MM.1S (cell line): ENCODE results near the gene HMCES.

ENCODE experiments used
- DNase-seq: peaks from one replicate; pipeline ENCODE4 v3.0.0-alpha.2; 2015
- H2AFZ ChIP-seq: fragments of 300-600 bp; sonication (generic); 2 replicates; pipeline ENCODE4 v1.6.0; 2016; ENCODE audit warnings: antibody characterized with exemption, low read length
- H3F3A ChIP-seq: fragments of 300-600 bp; sonication (generic); 2 replicates; pipeline ENCODE4 v1.6.1; 2016; ENCODE audit warnings: mild to moderate bottlenecking, antibody characterized with exemption, low read length, moderate library complexity, mixed read lengths; ENCODE audit not compliant: insufficient read depth
- H3K27ac ChIP-seq: fragments of 300-600 bp; sonication (generic); 2 replicates; pipeline ENCODE4 v1.5.1; 2016; ENCODE audit warnings: mild to moderate bottlenecking, low read length
- H3K27me3 ChIP-seq: fragments of 300-600 bp; sonication (generic); replicated peaks from 2 replicates; pipeline ENCODE4 v1.6.0; 2016; ENCODE audit warnings: low read length; ENCODE audit not compliant: insufficient read depth
- H3K36me3 ChIP-seq: fragments of 300-600 bp; sonication (generic); replicated peaks from 2 replicates; pipeline ENCODE4 v1.6.1; 2016; ENCODE audit warnings: mild to moderate bottlenecking, low read length, mixed read lengths; ENCODE audit not compliant: insufficient read depth
- H3K4me1 ChIP-seq: fragments of 300-600 bp; sonication (generic); 2 replicates; pipeline ENCODE4 v1.6.1; 2016; ENCODE audit warnings: low read length, mixed read lengths
- H3K4me2 ChIP-seq: fragments of 300-600 bp; sonication (generic); 2 replicates; pipeline ENCODE4 v1.6.0; 2016; ENCODE audit warnings: low read depth, low read length
- H3K4me3 ChIP-seq: fragments of 300-600 bp; sonication (generic); 2 replicates; pipeline ENCODE4 v1.5.1; 2016; ENCODE audit warnings: low read length, mixed read lengths
- H3K79me2 ChIP-seq: fragments of 300-600 bp; sonication (generic); 2 replicates; pipeline ENCODE4 v1.6.1; 2016; ENCODE audit warnings: mixed run types, low read length, mixed read lengths
- H3K9ac ChIP-seq: fragments of 300-600 bp; sonication (generic); 2 replicates; pipeline ENCODE4 v1.6.1; 2016; ENCODE audit warnings: low read length, mixed read lengths
- H3K9me2 ChIP-seq: fragments of 300-600 bp; sonication (generic); replicated peaks from 2 replicates; pipeline ENCODE4 v1.6.1; 2016; ENCODE audit warnings: mild to moderate bottlenecking, low read length, mixed read lengths; ENCODE audit not compliant: insufficient read depth
- H3K9me3 ChIP-seq: fragments of 300-600 bp; sonication (generic); replicated peaks from 2 replicates; pipeline ENCODE4 v1.6.1; 2016; ENCODE audit warnings: mild to moderate bottlenecking, low read length, mixed read lengths; ENCODE audit not compliant: insufficient read depth
- H4K20me1 ChIP-seq: fragments of 300-600 bp; sonication (generic); 2 replicates; pipeline ENCODE4 v1.6.1; 2016; ENCODE audit warnings: mild to moderate bottlenecking, low read length, moderate library complexity, mixed read lengths; ENCODE audit not compliant: insufficient read depth
- EZH2 ChIP-seq: fragments of 300-600 bp; sonication (generic); optimal IDR thresholded peaks from 2 replicates; pipeline ENCODE3; 2017; ENCODE audit warnings: low read depth, mild to moderate bottlenecking, antibody characterized with exemption, low read length, mixed read lengths
- EZH2phosphoT487 ChIP-seq: fragments of 300-600 bp; sonication (generic); IDR thresholded peaks from 2 replicates; pipeline ENCODE4 v1.6.1; 2018; ENCODE audit warnings: antibody characterized with exemption, low read length
- TF ChIP-seq, protein P1 (sequence below): fragments of 300-600 bp; sonication (generic); IDR thresholded peaks from 2 replicates; pipeline ENCODE4 v1.5.1; 2016; ENCODE audit warnings: antibody characterized with exemption, low read length, mixed read lengths

HMCES gene

DNA sequence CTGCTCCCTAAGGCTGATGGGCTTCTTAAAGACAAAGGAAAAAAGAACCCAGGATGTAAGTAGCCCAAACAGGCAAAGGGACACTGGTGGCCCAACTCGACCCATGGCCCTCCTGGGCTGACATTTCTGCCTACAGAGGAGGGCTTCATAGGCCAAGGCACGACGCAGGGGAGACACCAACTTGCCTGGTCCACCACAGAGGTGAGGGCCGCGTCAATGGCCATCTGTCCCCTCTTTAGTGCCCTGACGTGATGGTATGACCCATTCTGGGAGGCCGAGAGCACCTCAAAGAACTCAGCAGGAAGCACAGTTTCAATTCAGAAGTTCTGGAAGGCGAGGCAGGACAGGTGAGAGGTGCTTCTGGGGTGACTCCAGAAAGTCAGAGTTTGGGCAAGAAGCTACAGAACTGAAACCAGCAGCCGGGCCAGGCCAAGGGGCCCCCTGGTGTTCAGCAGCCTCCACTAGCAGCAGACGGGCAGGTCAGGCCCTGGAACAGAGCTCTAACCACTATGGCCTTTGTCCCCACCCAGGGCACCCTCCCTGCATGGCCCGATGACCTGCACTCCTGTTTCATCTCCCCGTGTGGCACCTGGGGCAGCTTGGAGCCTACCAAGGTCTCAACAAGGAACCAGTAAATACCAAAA lies 45.1 kb downstream of the HMCES start:
- Histone ChIP-seq H3K36me3 (no peaks in the 10 kb centered on the region), H2AFZ (peak overlapping the region; percentile 77; the same call in 1 of the 2 replicates), H3K79me2 (peaks cover 4% of the 10 kb centered on the region), H3K9me3 (no peaks in the 10 kb centered on the region), H3F3A (peaks cover 28% of the 10 kb centered on the region), H3K4me2 (peak overlapping the region; percentile 72), H3K27ac (peak overlapping the region; percentile 86), H3K27me3 (no peaks in the 10 kb centered on the region), H3K9ac (peak overlapping the region; percentile 47; the same call in 1 of the 2 replicates), H3K9me2 (no peaks in the 10 kb centered on the region), H4K20me1 (no peaks in the 10 kb centered on the region), H3K4me3 (0 out of 2 replicates have a peak overlapping the region, but pooled peaks have one; percentile 10), H3K4me1 (peaks cover 27% of the 10 kb centered on the region)
- peak; percentile 89 for DNase-seq
- TF ChIP-seq, protein P1, sequence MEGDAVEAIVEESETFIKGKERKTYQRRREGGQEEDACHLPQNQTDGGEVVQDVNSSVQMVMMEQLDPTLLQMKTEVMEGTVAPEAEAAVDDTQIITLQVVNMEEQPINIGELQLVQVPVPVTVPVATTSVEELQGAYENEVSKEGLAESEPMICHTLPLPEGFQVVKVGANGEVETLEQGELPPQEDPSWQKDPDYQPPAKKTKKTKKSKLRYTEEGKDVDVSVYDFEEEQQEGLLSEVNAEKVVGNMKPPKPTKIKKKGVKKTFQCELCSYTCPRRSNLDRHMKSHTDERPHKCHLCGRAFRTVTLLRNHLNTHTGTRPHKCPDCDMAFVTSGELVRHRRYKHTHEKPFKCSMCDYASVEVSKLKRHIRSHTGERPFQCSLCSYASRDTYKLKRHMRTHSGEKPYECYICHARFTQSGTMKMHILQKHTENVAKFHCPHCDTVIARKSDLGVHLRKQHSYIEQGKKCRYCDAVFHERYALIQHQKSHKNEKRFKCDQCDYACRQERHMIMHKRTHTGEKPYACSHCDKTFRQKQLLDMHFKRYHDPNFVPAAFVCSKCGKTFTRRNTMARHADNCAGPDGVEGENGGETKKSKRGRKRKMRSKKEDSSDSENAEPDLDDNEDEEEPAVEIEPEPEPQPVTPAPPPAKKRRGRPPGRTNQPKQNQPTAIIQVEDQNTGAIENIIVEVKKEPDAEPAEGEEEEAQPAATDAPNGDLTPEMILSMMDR, result peak; percentile 73
- TF ChIP-seq EZH2 (no peak), EZH2phosphoT487 (no peak)

DNA sequence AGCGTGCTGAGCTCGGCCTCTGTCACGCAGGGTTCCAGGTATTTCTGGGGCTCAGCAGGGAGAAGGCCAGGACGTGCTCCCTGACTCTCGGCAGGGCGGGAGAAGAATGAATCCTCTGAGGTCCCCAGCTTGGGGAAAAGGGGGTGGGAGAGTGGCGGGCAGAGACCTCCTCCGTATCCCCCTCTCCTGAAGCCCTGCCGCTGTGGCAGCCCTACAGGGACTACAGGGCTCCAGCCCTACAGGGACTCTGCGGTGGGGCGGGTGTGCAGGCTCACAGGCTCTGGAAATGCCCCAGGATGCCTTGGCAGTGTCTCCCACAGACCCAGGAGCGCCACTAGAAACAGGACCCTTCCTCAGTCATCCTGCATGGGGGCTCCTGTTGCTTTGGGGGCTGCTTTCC lies 46.2 kb downstream of the HMCES start:
- no peak overlapping the region for H3K4me3 ChIP-seq
- no peak overlapping the region for H2AFZ ChIP-seq
- H3F3A ChIP-seq, result peaks cover 34% of the 10 kb centered on the region
- no peak overlapping the region for H3K9ac ChIP-seq
- no peaks in the 10 kb centered on the region for H3K9me3 ChIP-seq
- no peaks in the 10 kb centered on the region for H3K27me3 ChIP-seq
- H3K79me2 ChIP-seq, result no peaks in the 10 kb centered on the region
- H3K4me1 ChIP-seq, result peaks cover 30% of the 10 kb centered on the region
- no peak for TF ChIP-seq EZH2
- TF ChIP-seq, protein P1, result no peak
- TF ChIP-seq EZH2phosphoT487, result no peak
- DNase-seq, result no peak
- H3K27ac ChIP-seq, result no peak overlapping the region
- no peak overlapping the region for H3K4me2 ChIP-seq
- H3K9me2 ChIP-seq, result no peaks in the 10 kb centered on the region
- H4K20me1 ChIP-seq, result no peaks in the 10 kb centered on the region
- H3K36me3 ChIP-seq, result no peaks in the 10 kb centered on the region

DNA sequence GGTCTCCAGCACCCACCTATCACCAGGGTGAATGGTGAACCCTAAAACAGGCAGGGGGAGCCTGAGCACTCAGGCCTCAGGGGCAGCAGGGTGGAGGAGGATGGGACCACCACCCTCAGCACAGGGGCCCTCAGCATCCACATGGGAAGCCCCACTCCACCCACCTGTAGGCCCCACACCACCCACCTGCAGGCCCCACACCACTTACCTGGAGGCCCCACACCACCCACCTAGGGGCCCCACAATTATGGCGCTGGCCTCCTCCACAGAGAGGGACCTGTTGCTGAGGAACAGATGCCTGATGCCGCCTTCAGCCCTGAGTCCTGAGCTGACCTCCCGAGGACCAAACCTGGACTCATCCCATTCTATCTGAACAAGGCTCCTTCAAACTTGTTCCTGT lies 46.7 kb downstream of the HMCES start:
- no peak overlapping the region for H3K9ac ChIP-seq
- H4K20me1 ChIP-seq, result no peaks in the 10 kb centered on the region
- H3K27ac ChIP-seq, result no peak overlapping the region
- H3K9me2 ChIP-seq, result no peaks in the 10 kb centered on the region
- DNase-seq, result no peak
- no peak overlapping the region for H3K4me3 ChIP-seq
- peaks cover 32% of the 10 kb centered on the region for H3K4me1 ChIP-seq
- H3K79me2 ChIP-seq, result no peaks in the 10 kb centered on the region
- H3K9me3 ChIP-seq, result no peaks in the 10 kb centered on the region
- H3F3A ChIP-seq, result peaks cover 34% of the 10 kb centered on the region
- H3K27me3 ChIP-seq, result no peaks in the 10 kb centered on the region
- no peak for TF ChIP-seq EZH2phosphoT487
- no peaks in the 10 kb centered on the region for H3K36me3 ChIP-seq
- no peak overlapping the region for H3K4me2 ChIP-seq
- no peak overlapping the region for H2AFZ ChIP-seq

DNA sequence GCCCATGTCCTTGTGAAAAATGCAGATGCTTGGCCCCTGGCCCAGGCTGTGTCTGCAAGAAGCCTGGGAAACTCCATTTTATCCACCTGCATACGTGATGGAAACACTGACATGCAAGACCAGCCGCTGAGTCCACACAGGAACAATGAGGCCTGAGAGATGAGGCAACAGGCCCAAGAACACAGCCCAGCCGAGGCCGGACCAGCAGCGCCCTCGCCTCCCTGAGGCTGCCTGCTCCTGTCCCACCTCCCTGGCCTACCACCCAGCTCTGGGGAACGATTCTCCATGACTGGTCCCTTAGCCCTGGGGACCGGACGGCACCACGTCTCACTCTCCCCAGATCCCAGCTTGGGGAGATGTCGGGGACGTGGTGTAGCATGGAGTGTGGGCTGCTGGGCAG lies 47.5 kb downstream of the HMCES start:
- Histone ChIP-seq H4K20me1 (no peaks in the 10 kb centered on the region), H3K4me1 (peaks cover 36% of the 10 kb centered on the region), H3K27me3 (no peaks in the 10 kb centered on the region), H3K9me3 (no peaks in the 10 kb centered on the region), H3K9ac (no peak overlapping the region), H3K27ac (no peak overlapping the region), H3K4me3 (no peak overlapping the region), H3K79me2 (no peaks in the 10 kb centered on the region), H2AFZ (no peak overlapping the region), H3F3A (peaks cover 34% of the 10 kb centered on the region), H3K4me2 (no peak overlapping the region), H3K9me2 (no peaks in the 10 kb centered on the region), H3K36me3 (no peaks in the 10 kb centered on the region)
- no peak for TF ChIP-seq EZH2phosphoT487
- TF ChIP-seq, protein P1, result no peak
- no peak for TF ChIP-seq EZH2
- no peak for DNase-seq
